Activated naive CD8-positive, alpha-beta T cell (primary cell): ENCODE results near the gene PIR.
A peak's percentile ranks its signal among the peaks of the same experiment; 100 is the strongest.

Experiments used
- H3K27ac Mint-ChIP-seq: one replicate; pipeline ENCODE4 v1.8.0; 2021; ENCODE audit warnings: mixed read lengths
- H3K27me3 Mint-ChIP-seq: one replicate; pipeline ENCODE4 v1.8.0; 2021; ENCODE audit warnings: mixed read lengths
- H3K36me3 Mint-ChIP-seq: one replicate; pipeline ENCODE4 v1.8.0; 2021; ENCODE audit warnings: mixed read lengths
- H3K4me1 Mint-ChIP-seq: one replicate; pipeline ENCODE4 v1.8.0; 2021; ENCODE audit warnings: low read depth, mixed read lengths
- H3K4me3 Mint-ChIP-seq: one replicate; pipeline ENCODE4 v1.8.0; 2021; ENCODE audit warnings: mild to moderate bottlenecking, mixed read lengths
- H3K9me3 Mint-ChIP-seq: one replicate; pipeline ENCODE4 v1.8.0; 2021; ENCODE audit warnings: low read depth, mixed read lengths

Gene PIR

DNA sequence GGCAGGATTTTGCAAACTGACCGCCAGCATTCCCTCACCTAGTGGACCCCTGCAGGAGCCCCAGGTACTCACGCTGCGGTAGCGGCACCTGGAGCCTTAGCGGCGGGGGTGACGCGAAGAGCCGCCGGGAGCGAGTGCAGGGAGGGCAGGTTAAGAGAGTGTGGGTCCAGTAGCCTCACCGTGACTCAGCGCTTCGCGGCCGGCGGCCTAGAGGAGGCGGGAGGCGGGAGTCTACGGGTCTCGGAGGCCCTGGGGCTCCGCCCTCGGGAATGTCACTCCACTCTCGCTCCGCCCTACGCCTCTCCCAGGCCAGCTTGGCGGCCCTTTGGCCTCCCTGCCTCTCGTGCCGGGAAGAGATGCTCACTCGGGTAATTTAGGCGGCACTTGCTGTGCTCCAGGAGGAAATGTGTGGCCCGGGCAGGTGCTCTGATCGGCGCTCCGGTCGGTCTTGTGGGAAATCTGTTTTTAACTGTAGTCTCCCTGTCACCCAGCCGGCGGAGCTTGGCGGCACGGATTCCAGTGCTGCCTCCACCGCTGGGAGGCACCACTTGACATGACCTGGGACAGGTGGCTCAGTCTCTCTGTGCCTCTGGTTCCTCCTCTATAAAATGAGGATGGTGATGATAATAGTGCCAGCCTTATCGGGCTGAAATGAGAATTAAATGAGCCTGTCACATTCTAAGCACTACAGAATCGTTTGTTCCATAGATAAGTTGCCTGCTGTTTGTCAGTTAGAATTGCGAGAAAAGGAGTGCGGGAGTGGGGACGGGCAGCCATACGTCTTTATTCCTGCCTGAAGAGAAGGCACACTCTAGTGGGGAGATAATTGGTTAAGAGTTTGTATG lies at the start of gene PIR:
TSS of gene PIR (minus strand) at position 216 of the 845 bp plus-strand sequence. CDS start 2,076 bp downstream, outside the sequence.
- H3K27me3 Mint-ChIP-seq, result peaks cover 5% of the 10 kb centered on the region
- no peaks in the 10 kb centered on the region for H3K36me3 Mint-ChIP-seq
- no peak within 1 kb of the TSS for H3K27ac Mint-ChIP-seq
- peaks cover 11% of the 10 kb centered on the region for H3K4me1 Mint-ChIP-seq
- no peaks in the 10 kb centered on the region for H3K9me3 Mint-ChIP-seq
- H3K4me3 Mint-ChIP-seq, result peak within 1 kb of the TSS; percentile 84

DNA sequence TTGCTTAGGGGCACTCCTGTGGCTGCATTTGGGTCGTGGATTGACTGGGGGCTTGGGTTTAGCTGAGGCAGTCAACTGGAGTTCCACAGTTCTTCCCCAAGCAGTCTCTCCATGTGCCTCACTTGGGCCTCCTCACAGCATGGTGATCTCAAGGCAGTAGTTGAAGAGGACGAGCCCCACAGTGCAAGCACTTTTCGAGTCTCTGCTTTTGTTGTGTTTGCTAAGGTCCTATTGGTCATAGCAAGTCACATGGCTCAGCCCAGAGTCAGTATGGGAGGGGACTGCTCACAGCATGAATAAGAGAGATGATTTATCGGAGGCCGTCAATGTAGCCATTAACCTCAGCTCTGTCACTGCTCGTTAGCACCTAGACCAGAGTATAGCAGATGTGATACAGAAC lies 37.2 kb upstream of the PIR start:
- H3K4me3 Mint-ChIP-seq, result no peak overlapping the region
- no peaks in the 10 kb centered on the region for H3K9me3 Mint-ChIP-seq
- H3K36me3 Mint-ChIP-seq, result no peaks in the 10 kb centered on the region
- no peaks in the 10 kb centered on the region for H3K4me1 Mint-ChIP-seq
- H3K27ac Mint-ChIP-seq, result no peak overlapping the region
- peaks cover 3% of the 10 kb centered on the region for H3K27me3 Mint-ChIP-seq

- Mint-ChIP-seq H3K36me3 (no peaks in the 10 kb centered on the region), H3K4me1 (no peaks in the 10 kb centered on the region), H3K27ac (no peak overlapping the region), H3K27me3 (peaks cover 3% of the 10 kb centered on the region), H3K4me3 (no peak overlapping the region), H3K9me3 (no peaks in the 10 kb centered on the region)
Observed at GRCh38 chrX:15529165-15529564, 36.0 kb upstream of the PIR start.

DNA sequence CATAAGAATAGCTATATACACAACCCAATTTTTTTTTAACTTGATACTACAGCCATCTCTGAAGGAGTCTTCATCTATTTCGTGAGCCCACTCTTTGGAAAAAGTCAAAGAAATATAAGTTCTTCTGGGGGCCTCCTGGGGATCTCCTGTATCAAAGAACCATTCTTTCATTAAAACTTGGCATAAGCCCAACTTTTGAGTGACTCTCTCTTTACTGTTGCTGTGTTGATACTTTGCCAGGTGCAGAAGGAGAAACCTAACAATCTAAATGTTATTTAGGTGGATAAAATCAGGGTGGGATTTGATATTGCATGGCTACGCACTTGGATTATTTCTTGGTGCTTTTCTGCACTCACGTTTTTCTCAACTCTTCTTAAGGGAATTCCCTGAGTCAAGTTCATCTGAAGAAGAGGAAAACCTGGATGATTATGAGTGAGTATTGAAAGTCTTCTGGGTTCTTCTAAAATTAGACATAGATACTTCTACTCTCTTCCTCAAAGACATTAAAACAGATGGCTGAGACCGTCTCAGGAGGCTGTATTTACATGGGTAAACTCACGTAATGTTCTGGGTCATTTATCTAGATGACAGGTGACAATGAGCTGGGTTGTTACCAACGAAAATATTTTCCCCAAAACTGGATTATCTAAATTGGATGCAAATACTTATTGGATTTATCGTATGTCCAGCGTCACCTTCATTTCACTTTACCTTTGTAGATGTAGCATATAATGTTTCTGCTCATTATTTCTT lies 32.7 kb upstream of the PIR start:
- no peaks in the 10 kb centered on the region for H3K36me3 Mint-ChIP-seq
- H3K27me3 Mint-ChIP-seq, result peaks cover 7% of the 10 kb centered on the region
- H3K27ac Mint-ChIP-seq, result no peak overlapping the region
- H3K4me1 Mint-ChIP-seq, result no peaks in the 10 kb centered on the region
- H3K4me3 Mint-ChIP-seq, result no peak overlapping the region
- no peaks in the 10 kb centered on the region for H3K9me3 Mint-ChIP-seq

DNA sequence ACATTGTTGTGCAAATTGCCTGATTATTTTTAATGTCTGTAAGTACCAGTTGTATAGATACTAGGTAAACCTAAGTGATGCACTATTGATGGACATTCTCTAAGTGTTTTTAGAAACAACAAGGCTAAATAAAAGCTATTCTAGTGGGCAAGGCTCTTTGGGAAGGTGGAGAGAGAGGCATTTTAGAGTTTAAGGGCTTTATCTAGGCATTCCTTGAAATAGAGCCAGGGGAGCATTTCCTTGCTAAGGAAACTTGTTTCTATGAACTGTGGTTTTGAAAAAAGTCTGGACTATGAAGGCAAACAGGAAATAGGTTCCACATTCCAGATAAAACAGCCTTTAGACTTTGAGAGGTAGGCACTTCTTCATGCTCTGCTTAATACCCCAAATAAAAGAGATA lies 31.3 kb upstream of the PIR start:
- no peaks in the 10 kb centered on the region for H3K9me3 Mint-ChIP-seq
- H3K27me3 Mint-ChIP-seq, result peaks cover 7% of the 10 kb centered on the region
- no peak overlapping the region for H3K4me3 Mint-ChIP-seq
- H3K27ac Mint-ChIP-seq, result no peak overlapping the region
- no peaks in the 10 kb centered on the region for H3K4me1 Mint-ChIP-seq
- H3K36me3 Mint-ChIP-seq, result no peaks in the 10 kb centered on the region

GRCh38 chrX:15523088-15523487 lies 30.0 kb upstream of the PIR start:
- Mint-ChIP-seq H3K9me3 (no peaks in the 10 kb centered on the region), H3K27ac (no peak overlapping the region), H3K4me3 (no peak overlapping the region), H3K36me3 (no peaks in the 10 kb centered on the region), H3K27me3 (peaks cover 7% of the 10 kb centered on the region), H3K4me1 (no peaks in the 10 kb centered on the region)

GRCh38 chrX:15522464-15522863 lies 29.3 kb upstream of the PIR start:
- peaks cover 4% of the 10 kb centered on the region for H3K27me3 Mint-ChIP-seq
- no peaks in the 10 kb centered on the region for H3K4me1 Mint-ChIP-seq
- no peak overlapping the region for H3K27ac Mint-ChIP-seq
- no peaks in the 10 kb centered on the region for H3K9me3 Mint-ChIP-seq
- H3K36me3 Mint-ChIP-seq, result no peaks in the 10 kb centered on the region
- H3K4me3 Mint-ChIP-seq, result no peak overlapping the region

DNA sequence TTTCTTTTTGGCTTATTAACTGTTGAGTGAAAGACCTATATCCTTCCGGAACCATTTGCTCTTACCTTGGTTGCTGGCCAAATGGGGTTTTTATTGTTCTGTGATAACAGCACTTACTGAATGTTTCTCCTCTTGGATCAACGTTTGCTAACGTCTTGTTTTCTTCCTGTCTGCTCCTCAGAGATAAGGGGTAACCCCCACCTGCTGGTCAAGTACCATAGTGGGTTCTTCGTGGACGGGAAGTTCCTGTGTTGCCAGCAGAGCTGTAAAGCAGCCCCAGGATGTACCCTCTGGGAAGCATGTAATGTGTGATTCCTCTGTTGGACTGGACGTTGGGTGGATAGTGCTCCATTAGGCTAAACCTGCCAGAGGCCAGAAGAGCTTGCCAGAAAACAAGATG lies 22.8 kb upstream of the PIR start:
- no peak overlapping the region for H3K27ac Mint-ChIP-seq
- H3K36me3 Mint-ChIP-seq, result no peaks in the 10 kb centered on the region
- no peaks in the 10 kb centered on the region for H3K9me3 Mint-ChIP-seq
- H3K4me1 Mint-ChIP-seq, result no peaks in the 10 kb centered on the region
- peaks cover 1% of the 10 kb centered on the region for H3K27me3 Mint-ChIP-seq
- no peak overlapping the region for H3K4me3 Mint-ChIP-seq

DNA sequence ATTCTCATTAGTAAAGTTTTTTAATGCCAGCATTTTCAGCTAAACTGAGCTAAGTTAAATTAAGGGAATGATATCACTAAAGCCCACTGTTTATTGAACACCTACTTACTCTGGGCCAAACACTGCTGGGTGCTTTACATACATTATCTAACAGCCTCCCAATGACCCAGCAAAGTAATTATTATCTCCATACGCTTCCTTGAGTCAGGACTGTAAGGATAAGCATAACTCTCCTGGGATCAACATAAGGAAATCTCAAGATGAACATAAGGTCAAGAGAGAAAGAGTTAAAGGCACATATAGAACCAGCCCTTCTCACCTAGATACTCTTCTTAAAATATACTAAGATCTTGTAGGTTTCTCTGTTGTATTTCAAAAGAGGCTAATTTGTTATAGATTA lies 21.1 kb upstream of the PIR start:
- Mint-ChIP-seq H3K36me3 (no peaks in the 10 kb centered on the region), H3K27ac (no peak overlapping the region), H3K27me3 (peaks cover 1% of the 10 kb centered on the region), H3K4me3 (no peak overlapping the region), H3K4me1 (no peaks in the 10 kb centered on the region), H3K9me3 (no peaks in the 10 kb centered on the region)

DNA sequence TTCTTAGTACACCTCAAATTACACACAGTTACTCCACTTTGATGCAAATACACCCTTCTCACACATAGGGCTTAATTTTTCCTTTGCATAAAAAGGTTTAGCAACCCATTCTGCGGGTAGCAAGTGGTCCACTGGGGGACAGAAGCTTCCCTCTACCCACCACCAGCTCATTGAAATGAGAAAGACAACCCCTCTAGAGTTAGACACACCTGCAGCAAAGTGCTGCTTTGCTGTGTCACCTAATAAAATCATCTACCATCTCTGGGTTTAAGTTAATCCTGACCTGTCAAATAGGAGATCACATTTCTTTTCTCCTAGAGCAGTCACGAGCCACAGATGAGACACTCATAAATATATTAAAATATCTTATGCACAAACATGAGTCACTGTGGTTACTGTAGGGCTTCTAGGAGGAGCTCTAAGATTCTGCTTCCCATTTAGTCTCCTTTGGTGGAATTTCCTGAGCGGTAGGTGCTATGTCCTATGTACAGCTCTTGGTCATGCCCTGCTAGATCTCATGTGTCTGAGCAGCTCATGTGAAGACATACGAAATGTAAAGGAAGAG lies 19.4 kb upstream of the PIR start:
- peaks cover 1% of the 10 kb centered on the region for H3K27me3 Mint-ChIP-seq
- H3K9me3 Mint-ChIP-seq, result no peaks in the 10 kb centered on the region
- no peaks in the 10 kb centered on the region for H3K36me3 Mint-ChIP-seq
- no peak overlapping the region for H3K4me3 Mint-ChIP-seq
- no peak overlapping the region for H3K27ac Mint-ChIP-seq
- H3K4me1 Mint-ChIP-seq, result no peaks in the 10 kb centered on the region

DNA sequence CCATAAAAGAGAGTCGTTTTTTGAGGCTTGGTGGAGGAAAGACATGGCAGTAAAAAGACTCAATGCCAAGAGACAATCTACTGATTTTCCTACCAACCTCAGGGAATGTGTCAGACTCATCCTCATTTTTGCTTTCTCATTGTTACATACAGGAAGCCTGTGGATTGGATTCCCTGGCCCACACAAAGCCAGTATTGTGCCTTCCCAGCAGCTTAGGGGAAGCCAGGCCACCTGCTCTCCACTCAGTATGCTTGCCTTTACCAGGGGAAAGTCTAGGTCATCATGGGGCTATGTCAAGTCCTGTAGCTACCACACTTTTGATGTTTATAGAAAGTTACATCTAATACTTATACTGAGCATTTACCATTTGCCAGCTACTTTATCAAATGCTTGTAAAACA lies 18.4 kb upstream of the PIR start:
- H3K4me1 Mint-ChIP-seq, result no peaks in the 10 kb centered on the region
- H3K9me3 Mint-ChIP-seq, result no peaks in the 10 kb centered on the region
- H3K4me3 Mint-ChIP-seq, result no peak overlapping the region
- no peaks in the 10 kb centered on the region for H3K36me3 Mint-ChIP-seq
- H3K27me3 Mint-ChIP-seq, result peaks cover 1% of the 10 kb centered on the region
- no peak overlapping the region for H3K27ac Mint-ChIP-seq

DNA sequence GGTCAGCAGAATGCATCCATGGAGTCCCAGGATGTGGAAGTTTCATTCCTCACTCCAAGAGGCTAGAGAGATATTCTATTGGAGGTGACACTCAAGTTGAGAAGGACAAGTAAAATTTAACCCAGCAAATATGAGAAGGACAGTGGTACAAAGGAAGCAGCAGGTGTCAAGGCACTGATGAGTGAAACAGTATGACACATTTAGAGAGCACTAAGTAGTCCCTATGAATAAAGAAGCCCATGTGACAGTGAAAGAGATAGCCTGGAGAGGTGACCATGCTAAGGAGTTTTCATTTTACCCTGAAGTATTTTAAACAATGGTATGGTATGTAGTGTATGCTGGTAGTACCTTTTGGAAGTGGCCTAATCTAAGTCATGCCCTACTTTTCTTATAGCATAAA lies 16.7 kb upstream of the PIR start:
- H3K9me3 Mint-ChIP-seq, result no peaks in the 10 kb centered on the region
- H3K4me1 Mint-ChIP-seq, result no peaks in the 10 kb centered on the region
- H3K36me3 Mint-ChIP-seq, result no peaks in the 10 kb centered on the region
- H3K27ac Mint-ChIP-seq, result no peak overlapping the region
- H3K27me3 Mint-ChIP-seq, result peaks cover 1% of the 10 kb centered on the region
- no peak overlapping the region for H3K4me3 Mint-ChIP-seq

DNA sequence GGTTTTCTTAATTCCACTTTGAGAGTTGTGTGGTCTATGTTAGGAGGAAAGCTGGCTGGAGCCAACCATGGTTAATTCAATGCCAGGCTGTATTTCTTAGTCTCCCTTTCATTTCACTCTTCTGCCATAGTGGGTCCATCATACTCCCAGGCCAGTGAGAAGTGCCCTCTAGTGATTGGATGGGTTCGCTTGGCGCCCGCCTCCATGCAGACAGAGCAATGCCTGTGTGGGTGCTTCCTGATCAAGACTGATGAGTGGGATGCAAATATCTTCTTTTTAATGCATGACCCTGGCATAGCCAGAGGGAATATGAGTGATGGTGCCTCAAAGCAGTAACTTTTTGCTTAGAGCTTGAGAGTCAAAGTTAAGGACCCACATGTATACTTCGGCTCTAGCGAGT lies 13.9 kb upstream of the PIR start:
- Mint-ChIP-seq H3K9me3 (no peaks in the 10 kb centered on the region), H3K27me3 (peaks cover 2% of the 10 kb centered on the region), H3K4me1 (no peaks in the 10 kb centered on the region), H3K27ac (no peak overlapping the region), H3K4me3 (no peak overlapping the region), H3K36me3 (no peaks in the 10 kb centered on the region)

- no peaks in the 10 kb centered on the region for H3K4me1 Mint-ChIP-seq
- H3K27me3 Mint-ChIP-seq, result peaks cover 2% of the 10 kb centered on the region
- H3K4me3 Mint-ChIP-seq, result no peak overlapping the region
- H3K36me3 Mint-ChIP-seq, result no peaks in the 10 kb centered on the region
- no peak overlapping the region for H3K27ac Mint-ChIP-seq
- H3K9me3 Mint-ChIP-seq, result no peaks in the 10 kb centered on the region
Observed at GRCh38 chrX:15505101-15505500, 12.0 kb upstream of the PIR start.

- no peaks in the 10 kb centered on the region for H3K4me1 Mint-ChIP-seq
- no peaks in the 10 kb centered on the region for H3K36me3 Mint-ChIP-seq
- H3K27ac Mint-ChIP-seq, result no peak overlapping the region
- no peaks in the 10 kb centered on the region for H3K9me3 Mint-ChIP-seq
- peaks cover 2% of the 10 kb centered on the region for H3K27me3 Mint-ChIP-seq
- H3K4me3 Mint-ChIP-seq, result no peak overlapping the region
Observed at GRCh38 chrX:15504661-15505060, 11.5 kb upstream of the PIR start.
